HG02571 (cell line): ENCODE measurements around the gene APBB1.
A peak's percentile ranks its signal among the peaks of the same experiment; 100 is the strongest.

Experiments used
- ATAC-seq: cut with Tn5 transposase; IDR thresholded peaks from one replicate; pipeline ENCODE4 v1.9.1; 2021; ENCODE audit warnings: mild to moderate bottlenecking, moderate library complexity; ENCODE audit not compliant: unreplicated experiment

The APBB1 gene

DNA sequence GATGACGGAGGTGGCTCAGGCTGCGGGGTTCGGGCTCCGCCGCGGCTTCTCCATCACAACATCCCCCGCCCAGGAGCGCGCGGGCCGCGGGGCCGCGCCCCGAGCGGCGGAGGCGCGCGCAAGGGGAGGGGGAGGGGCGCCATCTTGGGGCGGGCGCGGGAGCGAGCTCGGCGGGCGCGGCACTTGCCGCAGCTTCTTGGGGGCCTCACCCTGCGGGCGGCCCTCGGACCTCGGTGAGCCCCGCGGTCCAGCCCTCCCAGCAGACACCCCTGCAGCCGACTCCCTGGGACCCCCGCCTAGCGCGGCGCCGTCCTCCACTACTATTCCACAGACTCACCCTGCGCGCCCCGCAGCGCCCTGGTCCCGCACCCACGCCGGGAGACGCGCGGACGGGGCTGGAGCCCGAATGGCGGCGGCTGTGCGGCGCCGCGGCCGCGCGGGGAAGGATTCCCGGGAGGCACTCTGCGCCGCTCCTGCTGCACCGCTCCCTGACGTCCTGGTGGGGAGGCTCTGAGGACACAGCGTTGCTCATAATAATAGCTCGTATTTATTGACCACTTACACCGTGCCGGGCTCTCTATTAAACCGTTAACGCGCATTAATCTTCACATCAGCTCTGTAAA lies at the start of gene APBB1:
APBB1 (minus strand) TSS at position 86 of the 623 bp plus-strand sequence. CDS start 7,747 bp downstream, outside the sequence.
- ATAC-seq: peak; percentile 39

DNA sequence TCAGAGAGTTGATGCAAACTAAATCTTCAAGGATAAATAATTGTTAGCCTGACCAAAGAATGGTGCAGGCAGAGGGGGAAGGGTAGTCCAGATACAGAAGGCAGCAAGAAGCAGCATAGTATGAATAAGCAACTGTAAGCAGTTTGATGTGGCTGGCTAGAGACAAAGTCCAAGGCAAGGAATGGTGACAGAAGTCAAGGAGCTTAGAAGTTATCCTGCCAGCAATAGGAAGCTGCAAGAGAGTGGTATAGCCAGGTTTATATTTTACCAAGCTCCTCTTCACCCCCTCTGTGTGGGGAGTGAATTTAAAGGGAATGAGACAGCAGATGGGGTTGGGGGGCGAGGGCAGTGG lies 40.2 kb upstream of the APBB1 start:
- ATAC-seq: no peak

DNA sequence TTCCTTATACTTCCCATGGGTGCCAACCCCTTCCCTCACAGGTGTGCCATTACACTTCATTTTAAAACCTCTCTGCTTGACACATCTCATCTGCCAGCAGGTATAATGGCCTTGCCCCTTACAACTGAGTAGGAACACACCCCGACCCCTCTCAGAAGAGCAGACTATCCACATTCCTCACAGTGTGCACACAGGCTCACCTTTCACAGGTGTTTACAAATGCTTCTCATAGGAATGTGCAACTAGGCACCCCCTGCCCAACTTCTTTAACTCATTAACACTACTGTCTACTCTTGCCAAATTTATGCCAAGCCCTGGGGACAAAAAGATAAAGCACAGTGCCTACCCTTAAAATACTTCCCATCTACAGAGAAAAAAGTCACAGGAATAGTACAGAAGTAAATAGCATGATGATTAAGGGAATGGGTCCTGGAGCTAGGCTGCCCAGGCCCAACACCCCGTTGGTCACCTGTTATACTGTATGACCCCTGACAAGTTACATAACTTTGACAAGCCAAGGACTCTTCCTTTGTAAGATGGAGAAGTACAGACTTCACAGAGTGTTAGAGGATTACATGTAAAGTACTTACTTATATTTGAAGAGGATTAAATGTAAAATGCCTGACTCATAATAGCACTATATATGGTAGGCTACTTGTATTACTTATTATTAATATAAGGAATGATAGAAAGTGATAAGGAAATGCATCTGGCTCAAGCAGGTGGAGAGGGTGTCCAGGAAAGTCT lies 39.6 kb upstream of the APBB1 start:
- ATAC-seq: no peak

DNA sequence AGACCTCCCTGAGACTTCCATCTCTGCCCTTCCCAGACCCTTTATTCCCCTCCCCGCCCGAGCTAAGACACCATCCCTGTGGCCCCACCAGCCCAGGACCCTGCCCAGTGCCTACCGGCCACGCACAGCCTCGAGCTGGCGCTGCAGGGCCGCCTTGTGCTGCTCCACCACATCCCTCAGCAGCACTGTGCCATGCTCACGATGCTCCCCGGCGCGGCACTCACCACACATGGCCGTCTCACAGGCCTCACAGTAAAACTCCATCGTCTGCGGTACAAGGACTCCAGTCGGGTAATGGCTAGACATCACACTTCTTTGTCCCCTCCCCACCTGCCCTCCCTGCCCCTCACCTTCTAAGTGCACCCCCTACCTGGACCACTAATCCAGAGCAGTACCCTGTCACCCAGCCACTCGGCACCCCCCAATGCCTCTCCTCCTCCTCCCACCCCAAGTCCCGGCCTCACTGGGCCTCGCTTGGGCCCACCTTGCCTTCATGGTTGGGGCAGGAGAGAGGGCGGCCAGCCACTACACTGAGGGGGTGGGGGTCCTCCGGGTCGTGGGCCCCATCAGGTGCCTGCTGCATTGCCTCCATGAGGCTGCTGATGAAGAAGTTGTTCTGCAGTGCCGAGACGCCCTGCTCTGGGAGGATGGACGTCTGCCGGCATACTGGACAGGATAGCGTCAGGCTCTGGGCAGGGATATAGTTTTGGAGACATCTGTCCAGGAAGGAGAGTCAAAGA lies 38.9 kb upstream of the APBB1 start:
- no peak for ATAC-seq

DNA sequence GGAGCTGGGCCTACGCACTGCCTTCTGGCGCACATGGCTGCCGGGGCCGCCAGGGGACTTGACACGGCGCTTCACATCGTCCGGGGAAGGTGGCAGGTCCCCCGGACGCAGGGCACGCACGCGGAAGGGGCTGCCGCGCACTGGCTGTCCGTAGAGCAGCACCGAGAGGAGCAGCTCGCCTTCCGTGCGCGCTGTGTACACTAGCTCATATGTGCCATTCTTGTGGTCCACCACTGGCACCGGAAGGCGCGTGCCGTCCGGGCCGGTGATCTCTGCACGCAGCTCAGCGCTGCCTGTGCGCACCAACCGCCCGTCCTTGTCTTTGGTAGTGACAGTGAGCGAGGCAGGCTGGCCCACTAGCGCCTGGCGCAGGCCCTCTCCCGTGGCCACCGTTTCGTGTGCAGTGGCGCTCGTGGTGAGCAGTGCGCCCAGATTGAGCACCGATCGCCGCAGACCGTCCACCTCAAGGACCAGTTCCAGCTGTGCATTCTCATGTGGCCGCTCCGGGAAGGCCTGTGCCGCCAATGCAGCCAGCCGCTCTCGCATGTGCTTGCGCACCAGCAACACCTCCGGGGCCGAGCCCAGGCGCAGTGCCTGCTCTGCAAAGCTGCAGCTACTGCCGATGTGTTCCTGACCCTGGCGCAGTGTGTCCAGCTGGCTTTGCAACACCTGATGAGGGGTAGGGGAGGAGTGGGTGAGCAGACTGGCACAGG lies 37.6 kb upstream of the APBB1 start:
- ATAC-seq: no peak

DNA sequence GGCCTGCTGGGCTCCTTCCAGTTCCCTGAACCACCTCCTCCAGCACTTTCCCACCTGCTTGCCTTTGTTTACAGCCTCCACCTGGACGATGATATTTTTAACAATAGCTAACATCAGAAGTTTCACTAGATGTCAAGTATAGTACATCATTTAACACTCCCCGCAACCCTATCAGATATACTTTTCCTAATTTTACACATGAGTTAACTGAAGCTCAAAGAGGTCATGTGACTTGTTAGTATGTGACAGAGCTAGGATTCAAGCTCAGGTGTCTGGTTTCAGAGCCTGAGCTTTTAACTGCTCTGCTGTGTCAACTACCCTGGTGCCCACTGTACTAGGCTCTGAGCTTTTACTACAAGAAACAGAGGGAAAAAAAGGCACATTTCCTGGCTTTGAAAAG lies 36.2 kb upstream of the APBB1 start:
- no peak for ATAC-seq

DNA sequence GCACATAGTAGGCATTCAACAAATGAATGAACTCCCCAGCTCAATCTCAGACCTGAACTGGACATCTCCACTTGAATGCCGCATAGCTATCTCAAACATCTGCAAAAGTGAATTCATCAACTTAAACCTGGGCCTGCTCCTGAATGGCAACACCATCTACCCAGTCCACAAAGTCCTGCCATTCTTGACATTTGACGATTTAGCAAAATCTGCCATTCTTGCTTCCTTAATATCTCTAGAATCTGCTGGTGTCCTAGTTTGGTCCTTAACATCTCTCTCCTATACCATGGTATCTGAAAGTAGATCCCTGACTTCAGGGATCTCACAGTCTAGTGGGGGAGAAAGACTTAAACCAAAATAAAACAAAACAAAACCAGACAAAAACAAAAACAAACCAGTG lies 34.3 kb upstream of the APBB1 start:
- ATAC-seq: no peak

DNA sequence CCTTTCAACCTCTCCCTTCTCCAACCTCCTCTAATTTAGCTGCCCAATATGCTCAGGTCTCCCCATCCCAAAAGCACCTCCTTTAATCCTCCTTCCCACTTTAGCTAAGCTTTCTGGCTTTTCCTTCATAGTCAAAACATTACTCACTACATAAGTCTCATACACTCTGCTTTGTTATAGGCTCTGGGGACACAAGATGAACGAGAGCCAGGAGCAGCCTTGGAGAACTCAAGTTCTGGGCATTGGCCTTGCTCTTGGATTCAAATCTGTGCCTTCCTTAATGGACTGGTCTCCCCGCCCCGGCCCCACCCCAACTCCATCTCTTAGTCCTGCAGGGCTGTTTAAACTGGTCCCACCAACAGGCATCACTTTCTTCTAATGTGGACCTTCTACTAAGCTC lies 33.3 kb upstream of the APBB1 start:
- no peak for ATAC-seq

DNA sequence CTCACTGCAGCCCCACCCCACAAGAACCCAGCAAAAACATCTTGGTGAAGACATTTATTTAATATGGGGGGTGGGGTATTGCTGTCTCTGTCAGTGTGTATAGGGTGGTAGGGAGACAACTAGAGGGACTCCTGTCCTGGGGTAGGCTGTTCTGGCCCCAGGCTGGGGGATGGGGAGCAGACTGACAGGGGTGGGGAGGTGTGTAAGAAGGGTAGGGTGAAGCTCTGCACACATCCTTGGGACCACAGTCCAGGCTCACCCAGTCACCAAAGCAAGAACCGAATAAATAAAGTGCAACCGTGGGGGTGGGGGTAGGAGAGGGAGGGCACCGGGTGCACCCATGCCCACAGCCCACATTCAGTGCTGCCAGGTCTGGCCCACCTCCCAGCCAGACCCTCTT lies 29.7 kb upstream of the APBB1 start:
- ATAC-seq: no peak

DNA sequence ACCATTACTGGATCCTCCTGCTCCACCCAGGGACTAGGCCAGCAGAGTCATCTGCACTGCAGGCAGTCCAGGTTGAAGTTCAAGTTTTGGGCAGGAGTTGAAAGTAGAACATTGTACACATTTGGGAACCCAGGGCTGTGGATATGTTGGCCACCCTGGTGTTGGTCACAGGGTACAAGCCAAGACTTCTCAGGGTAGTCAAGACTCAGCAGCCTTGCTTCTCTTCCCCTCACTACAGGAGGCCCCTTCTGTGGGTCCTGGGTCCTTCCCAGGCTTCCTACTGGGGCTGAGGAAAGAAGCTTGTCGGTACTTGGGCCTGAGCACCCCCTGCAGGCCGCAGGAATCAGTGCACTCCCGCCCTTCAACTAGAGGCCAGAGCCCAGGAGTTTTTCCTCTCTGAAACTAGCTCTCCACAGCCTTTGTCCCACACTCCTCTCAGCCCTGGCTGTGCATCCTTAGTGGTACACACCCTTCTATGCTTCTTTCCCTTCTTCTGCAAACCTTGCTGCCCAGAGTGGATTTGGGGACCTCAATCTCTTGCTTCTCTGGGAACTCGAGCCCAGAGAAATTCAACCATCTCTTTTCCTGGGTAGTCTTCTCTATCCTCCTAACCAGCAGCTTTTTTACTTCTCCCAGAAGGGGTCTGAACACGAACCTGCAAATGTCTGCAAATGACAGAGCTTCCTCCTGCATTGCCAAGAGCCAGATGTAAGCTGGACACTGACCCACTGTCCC lies 24.5 kb upstream of the APBB1 start:
- peak; percentile 75 for ATAC-seq

DNA sequence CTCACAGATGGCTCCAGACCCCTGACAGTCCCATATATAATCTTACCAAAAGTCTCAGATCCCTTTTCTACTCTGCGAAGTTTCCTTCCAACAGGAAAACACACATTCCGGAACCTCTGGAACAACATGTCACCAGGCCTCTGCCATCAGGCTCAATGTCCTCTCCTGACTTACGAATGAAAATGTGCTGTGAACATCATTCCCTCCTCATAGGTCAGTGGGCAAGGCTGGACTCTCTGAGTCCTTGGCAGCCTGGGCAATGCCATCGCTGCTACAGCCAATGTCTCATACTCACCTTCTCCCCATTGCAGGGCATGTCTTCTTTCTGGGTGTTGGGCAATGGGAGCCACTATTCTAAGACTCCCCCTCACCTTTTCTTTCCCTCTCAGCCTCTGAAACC lies 23.5 kb upstream of the APBB1 start:
- ATAC-seq: no peak

DNA sequence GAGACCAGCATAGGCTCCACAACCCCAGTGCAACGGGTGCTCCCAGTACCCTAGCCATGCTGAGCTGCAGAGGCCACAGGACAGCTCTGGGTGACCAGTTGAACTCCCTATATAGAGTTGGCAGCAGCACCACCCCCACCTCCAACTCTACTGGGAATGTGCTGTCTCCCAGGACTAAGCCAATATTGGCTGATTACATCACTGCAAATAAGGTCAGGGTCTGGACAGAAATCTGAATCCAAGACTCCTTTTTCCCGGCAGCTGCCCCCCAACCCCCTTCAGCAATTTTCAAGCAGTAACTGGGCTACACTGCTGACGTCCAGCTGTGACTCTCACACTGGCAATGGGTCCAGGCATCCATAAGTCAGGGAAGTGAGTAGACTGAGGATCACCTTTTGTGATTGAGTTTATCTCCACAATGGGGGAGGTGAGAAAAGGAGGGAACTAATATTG lies 22.0 kb upstream of the APBB1 start, which contains the start of gene HPX:
HPX (minus strand) TSS at position 82 of the 453 bp plus-strand sequence; CDS start at position 58, 24 bp downstream.
- no peak for ATAC-seq

DNA sequence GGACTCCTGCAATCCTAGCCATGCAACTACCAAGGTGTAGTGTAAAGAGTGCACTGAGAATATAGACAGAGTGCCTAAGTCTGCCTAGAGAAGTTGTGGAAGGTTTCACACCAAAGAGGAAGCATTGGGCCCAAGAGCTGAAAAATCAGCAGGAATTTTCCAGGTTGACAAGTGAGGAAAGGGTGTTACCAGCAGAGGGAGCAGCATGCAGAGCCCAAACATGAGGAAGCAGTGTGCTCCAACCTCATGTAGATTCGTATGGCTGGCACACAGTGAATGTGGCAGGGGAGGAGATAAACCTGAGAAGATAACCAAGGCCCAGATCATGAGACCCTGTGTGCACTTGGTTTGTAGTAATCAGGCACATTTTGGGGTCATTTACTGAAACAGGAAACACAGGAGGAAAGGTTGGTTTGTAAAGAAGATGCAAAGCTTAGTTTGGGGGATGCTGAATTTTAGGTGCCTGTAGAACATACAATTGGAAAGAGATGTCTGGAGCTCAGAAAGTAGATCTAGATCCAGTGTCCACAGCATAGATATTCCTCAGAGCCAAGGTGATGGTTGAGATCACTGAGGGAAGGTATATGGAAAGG lies 20.2 kb upstream of the APBB1 start:
- no peak for ATAC-seq

DNA sequence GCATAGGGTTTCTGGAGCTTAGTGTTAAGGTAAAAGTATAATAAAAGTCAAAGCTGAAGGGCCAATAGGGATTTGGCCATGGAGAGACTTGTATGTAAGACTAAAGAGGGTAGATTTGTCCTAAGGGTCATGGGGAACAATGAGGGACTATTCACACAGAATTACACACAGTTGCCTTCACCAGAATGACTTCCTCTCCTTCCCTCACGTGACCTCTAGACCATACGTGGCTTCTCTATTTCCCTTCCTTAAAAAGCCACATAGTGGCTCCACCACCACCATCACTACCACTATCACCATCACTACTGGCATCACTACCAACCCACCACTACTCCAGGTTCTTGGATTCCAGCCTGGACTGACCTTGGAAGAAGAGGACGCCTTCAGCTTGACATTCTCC lies 19.1 kb upstream of the APBB1 start:
- ATAC-seq: no peak

DNA sequence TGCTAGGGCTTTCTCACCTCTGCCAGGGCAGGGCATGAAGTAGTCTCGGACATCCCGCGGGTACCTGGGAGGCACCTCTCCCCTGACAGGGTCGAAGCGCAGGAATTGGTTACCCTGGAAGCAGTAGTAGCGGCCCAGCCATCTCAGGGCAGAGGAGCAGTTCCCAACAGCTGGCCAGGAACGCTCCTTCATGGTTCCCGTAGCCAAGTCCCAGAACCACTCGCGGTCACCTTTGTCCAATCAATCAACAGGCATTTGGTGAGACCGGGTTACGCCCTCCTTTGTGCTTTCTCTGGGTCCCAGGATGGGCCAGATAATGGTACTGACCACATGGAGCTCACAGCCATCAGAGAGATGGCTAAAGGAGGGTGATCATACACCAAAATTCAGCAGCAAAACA lies 18.5 kb upstream of the APBB1 start:
- no peak for ATAC-seq

DNA sequence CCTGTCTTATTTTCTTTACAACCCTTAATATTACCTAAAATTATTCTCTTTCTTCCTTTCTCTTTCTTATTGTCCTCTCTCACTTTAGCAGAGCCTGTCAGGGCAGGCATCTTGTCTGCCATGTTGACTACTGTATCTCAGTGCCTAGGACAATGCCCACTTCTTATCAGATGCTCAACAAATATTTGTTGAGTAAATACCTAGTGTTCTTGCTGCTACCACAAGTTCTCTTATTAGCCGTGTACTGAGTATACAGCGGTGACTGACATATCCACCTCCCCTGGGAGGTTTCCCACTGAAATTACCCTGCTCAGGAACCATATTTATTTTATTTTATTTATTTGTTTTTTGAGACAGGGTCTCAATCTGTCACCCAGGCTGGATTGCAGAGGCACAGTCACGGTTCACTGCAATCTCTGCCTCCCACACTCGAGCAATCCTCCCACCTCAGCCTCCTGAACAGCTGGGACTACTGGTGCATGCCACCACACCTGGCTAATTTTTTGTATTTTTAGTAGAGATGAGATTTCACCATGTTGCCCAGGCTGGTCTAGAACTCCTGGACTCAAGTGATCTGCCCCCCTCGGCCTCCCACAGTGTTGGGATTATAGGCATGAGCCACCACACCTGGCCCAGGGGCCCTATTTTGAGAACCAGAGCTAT lies 15.2 kb upstream of the APBB1 start:
- no peak for ATAC-seq

DNA sequence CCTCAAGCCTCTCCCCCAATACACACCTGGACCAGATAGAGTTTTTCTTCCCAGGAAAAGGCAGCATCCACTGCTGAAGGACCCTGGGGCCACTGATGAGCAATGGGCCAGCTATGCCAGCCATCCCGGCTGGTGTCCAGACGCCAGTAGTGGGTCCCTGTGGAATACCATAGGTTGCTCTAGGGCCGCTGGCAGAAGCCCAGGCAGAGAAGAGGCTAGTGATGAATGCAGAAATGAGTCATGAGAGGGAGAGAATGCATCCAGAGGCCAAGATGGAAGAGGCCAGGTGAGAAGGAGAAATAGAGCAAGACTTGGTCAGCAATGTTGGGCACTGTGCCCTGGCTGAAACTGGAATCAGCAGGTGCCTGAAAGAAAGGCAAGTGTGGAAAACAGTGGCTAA lies 13.0 kb upstream of the APBB1 start:
- no peak for ATAC-seq

DNA sequence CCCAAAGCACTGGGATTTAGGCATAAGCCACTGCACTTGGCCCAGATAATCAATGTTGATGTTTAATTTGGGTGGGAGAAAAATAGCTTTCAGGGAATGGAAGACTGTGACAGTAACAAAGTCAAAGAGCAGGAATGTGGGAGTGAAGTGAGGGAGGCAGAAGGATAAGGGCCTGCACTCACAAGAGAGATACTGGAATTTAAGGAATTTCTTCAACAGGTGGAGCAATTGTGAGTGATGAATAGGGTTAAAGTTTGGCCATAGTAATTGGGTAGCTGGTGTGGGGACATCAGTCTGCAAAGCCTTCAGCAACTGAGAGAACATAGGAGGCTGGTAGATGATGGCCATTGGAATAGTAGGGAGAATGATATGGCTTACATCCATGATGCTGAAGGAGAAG lies 8.6 kb upstream of the APBB1 start:
- no peak for ATAC-seq

DNA sequence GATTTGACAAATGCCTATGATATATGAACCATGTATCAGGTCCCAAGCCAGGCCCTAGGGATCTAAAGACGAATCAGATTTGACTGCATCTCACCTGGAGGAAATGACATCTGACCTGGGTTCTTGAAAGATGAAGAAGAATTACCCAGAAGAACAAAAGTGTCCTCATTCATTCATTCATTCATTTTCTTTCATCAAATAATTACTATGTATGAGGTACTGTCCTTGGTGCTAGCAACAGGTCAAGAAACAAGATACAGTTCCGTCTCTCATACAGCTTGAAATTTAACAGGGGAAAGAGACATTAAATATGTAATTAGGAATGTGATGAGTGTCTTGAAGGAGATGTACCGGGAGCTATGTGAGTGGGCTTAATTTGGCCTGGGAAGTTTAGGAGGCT lies 1.8 kb upstream of the APBB1 start:
- ATAC-seq: no peak

DNA sequence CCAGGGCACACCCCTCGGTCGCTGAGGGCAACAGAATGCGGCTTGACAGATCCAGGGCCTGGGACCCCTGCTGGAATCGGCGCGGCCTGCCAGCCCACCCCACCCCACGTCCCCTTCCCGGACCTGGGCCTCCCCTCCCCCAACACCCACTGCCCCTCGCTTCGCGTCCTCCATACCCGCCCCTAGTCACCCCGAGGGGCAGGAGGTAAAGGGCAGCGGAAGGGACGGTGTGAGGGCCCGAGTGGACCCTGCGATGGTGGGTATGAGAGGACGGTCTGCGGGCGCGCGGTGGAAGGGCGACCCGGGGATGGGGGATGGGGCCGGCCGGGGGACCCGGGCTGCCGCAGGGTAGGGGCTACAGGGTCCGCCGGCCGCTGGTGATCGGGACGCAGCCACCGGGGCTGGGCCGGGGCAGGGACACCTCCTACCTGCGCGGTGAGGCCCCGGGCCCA lies 311 bp downstream of the APBB1 start:
- ATAC-seq: peak; percentile 35
